CD4-positive, alpha-beta T cell treated with Interferon alpha-2 for 1 hour (primary cell): Measurements from ENCODE around the gene DMD.
"Not testable (repeated sequence)": the region's sequence is repeated elsewhere in the genome, so short reads cannot be mapped to it uniquely, and the experiment has no call there.

Experiments
- DNase-seq, 2 donors: peaks; one replicate each; pipeline ENCODE4 v3.0.0-alpha.2; 2020 to 2022

The DMD gene

GRCh38 chrX:31383991-31384390 is 1827.4 kb downstream of the DMD start:
- no peak for DNase-seq

- DNase-seq: not testable (repeated sequence)
Measured at GRCh38 chrX:31378973-31379372, 1832.4 kb downstream of the DMD start.

GRCh38 chrX:31377821-31378220 is 1833.5 kb downstream of the DMD start:
- not testable (repeated sequence) for DNase-seq

GRCh38 chrX:31376408-31377022 is 1834.8 kb downstream of the DMD start:
- DNase-seq: no peak

- DNase-seq: no peak
Measured at GRCh38 chrX:31374786-31375185, 1836.6 kb downstream of the DMD start.

- no peak for DNase-seq
Measured at GRCh38 chrX:31371956-31372355, 1839.4 kb downstream of the DMD start.

GRCh38 chrX:31367816-31368215 is 1843.5 kb downstream of the DMD start:
- no peak for DNase-seq

GRCh38 chrX:31366041-31366440 is 1845.3 kb downstream of the DMD start:
- DNase-seq: no peak

GRCh38 chrX:31356275-31357212 is 1854.8 kb downstream of the DMD start:
- no peak for DNase-seq

- no peak for DNase-seq
Measured at GRCh38 chrX:31355206-31355955, 1856.0 kb downstream of the DMD start.

GRCh38 chrX:31353095-31353494 is 1858.3 kb downstream of the DMD start:
- no peak for DNase-seq

- DNase-seq: no peak
Measured at GRCh38 chrX:31350808-31351074, 1860.6 kb downstream of the DMD start.

GRCh38 chrX:31349515-31349914 is 1861.8 kb downstream of the DMD start:
- DNase-seq: no peak

GRCh38 chrX:31340587-31340986 is 1870.8 kb downstream of the DMD start:
- DNase-seq: no peak

GRCh38 chrX:31338991-31339350 is 1872.4 kb downstream of the DMD start:
- no peak for DNase-seq

GRCh38 chrX:31337332-31337731 is 1874.0 kb downstream of the DMD start:
- no peak for DNase-seq

GRCh38 chrX:31336419-31336818 is 1874.9 kb downstream of the DMD start:
- no peak for DNase-seq

- DNase-seq: no peak
Measured at GRCh38 chrX:31334997-31335396, 1876.4 kb downstream of the DMD start.

- DNase-seq: no peak
Measured at GRCh38 chrX:31333165-31333831, 1878.1 kb downstream of the DMD start.

GRCh38 chrX:31331928-31332327 is 1879.4 kb downstream of the DMD start:
- no peak for DNase-seq

- DNase-seq: no peak
Measured at GRCh38 chrX:31331015-31331414, 1880.3 kb downstream of the DMD start.

GRCh38 chrX:31329298-31329697 is 1882.1 kb downstream of the DMD start:
- no peak for DNase-seq

GRCh38 chrX:31323658-31324057 is 1887.7 kb downstream of the DMD start:
- DNase-seq: no peak
